ENCODE measurements around the gene ESD. TPM values are rescaled to one million over a fixed set of nuclear protein-coding genes. Genes with fewer than 3 reads are reported as not detected.

ESD gene
- total RNA-seq = 94.3 and 103 TPM in 2 replicates

DNA sequence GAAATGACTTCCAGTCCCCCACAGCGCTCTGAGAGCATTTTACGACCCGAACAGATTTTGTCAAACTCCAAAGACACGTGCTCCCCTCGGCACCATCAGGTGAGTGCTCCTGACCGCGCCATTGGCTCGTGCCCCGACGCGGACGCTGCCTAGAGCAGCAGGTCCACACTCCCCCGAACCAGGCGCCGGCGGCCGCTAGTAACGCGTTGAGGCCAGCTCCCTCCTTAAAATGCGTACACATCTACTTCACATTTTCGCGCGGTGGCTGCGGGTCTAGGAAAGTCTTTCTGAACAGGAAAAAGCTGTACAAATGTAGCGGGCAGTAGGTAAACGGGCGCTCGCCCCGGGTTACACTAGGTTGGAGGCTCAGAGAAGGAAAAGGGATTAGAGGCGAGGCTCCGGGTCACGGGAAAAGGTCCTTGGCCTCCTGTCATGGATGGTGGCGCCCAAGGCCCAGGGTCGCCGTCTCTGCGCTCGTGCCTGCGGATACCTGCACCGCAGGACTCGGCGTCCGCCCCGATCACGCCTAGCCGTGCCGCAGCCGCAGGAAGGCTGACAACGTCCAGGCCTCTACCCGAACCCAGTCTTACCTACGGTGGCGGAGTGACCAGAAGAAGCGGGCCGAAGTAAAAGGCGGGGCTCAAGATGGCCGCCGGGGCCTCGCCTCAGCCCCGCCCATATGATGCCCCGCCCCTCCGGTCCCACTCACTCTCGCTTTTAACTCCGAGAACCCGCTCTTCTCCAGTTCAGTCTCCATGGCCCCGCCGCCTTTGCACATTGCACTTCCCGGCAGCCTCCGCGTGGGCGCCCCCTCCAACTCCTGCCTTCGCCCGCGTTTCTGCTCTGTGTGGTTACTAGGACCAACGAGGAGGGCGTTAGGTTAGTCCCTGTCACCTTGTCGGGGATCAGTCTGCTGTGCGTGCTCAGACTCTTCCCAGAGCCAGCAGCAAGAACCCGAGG is at the start of gene ESD:
TSS of gene ESD (minus strand) at position 647 of the 960 bp plus-strand sequence. CDS start 5,748 bp downstream, outside the sequence.

Other genes starting within 250 kb of the ESD start
- gene LRCH1, start 244.0 kb downstream of the ESD start, total RNA-seq = 10.2 and 12.8 TPM in 2 replicates
- 2.5 and 6.6 TPM in 2 replicates for gene HTR2A, start 99.9 kb upstream of the ESD start, total RNA-seq

Measured in smooth muscle cell of the pulmonary artery (primary cell).